Stimulated activated CD8-positive, alpha-beta memory T cell treated with anti-CD3 and anti-CD28 coated beads, Interleukin-2, amount 100 ng/mL, for 48 hours (primary cell): ENCODE data around the gene AMZ2.
"Not testable (repeated sequence)": the region's sequence is repeated elsewhere in the genome, so short reads cannot be mapped to it uniquely, and the experiment has no call there.

Experiments
- DNase-seq, 2 donors: peaks; one replicate each; pipeline ENCODE4 v3.0.0-alpha.2; 2020; ENCODE audit warnings: low read depth in 2 of 2

The AMZ2 gene

GRCh38 chr17:68247445-68248198, at the start of gene AMZ2:
Gene AMZ2, plus strand, starts transcription at chr17:68248043. Its CDS starts 2,145 bp downstream, at chr17:68250188.
- DNase-seq, result peak; percentile 96 to 97

GRCh38 chr17:68198931-68199836, 48.7 kb upstream of the AMZ2 start:
- no peak for DNase-seq

- DNase-seq, result no peak
These were observed 47.8 kb upstream of the AMZ2 start for GRCh38 chr17:68199837-68200688.

- peak; percentile 64 to 69 for DNase-seq
These were observed 47.0 kb upstream of the AMZ2 start for GRCh38 chr17:68200689-68201417.

GRCh38 chr17:68201418-68201771, 46.4 kb upstream of the AMZ2 start:
- DNase-seq, result not testable (repeated sequence)

GRCh38 chr17:68202321-68202720, 45.5 kb upstream of the AMZ2 start:
- not testable (repeated sequence) for DNase-seq

GRCh38 chr17:68204736-68205135, 43.1 kb upstream of the AMZ2 start:
- DNase-seq, result no peak

GRCh38 chr17:68205251-68205807, 42.5 kb upstream of the AMZ2 start:
- peak; percentile 88 to 89 for DNase-seq

GRCh38 chr17:68205808-68206720, 41.8 kb upstream of the AMZ2 start:
- DNase-seq, result no peak

- no peak for DNase-seq
These were observed 40.1 kb upstream of the AMZ2 start for GRCh38 chr17:68207651-68208253.

- DNase-seq, result not testable (repeated sequence)
These were observed 39.2 kb upstream of the AMZ2 start for GRCh38 chr17:68208651-68209050.

- DNase-seq, result not testable (repeated sequence)
These were observed 38.5 kb upstream of the AMZ2 start for GRCh38 chr17:68209191-68209900.

- no peak for DNase-seq
These were observed 37.1 kb upstream of the AMZ2 start for GRCh38 chr17:68210570-68211315.

GRCh38 chr17:68213428-68214411, 34.1 kb upstream of the AMZ2 start:
- not testable (repeated sequence) for DNase-seq

- not testable (repeated sequence) for DNase-seq
These were observed 32.4 kb upstream of the AMZ2 start for GRCh38 chr17:68215453-68215852.

- DNase-seq, result not testable (repeated sequence)
These were observed 28.4 kb upstream of the AMZ2 start for GRCh38 chr17:68219429-68219828.

- DNase-seq, result not testable (repeated sequence)
These were observed 27.7 kb upstream of the AMZ2 start for GRCh38 chr17:68220186-68220585.
